HG03469 (cell line): ENCODE results near the gene PALMD.

ENCODE experiments used
- ATAC-seq: cut with Tn5 transposase; IDR thresholded peaks from one replicate; pipeline ENCODE4 v1.9.1; 2021; ENCODE audit warnings: mild to moderate bottlenecking, moderate library complexity, moderate number of reproducible peaks; ENCODE audit not compliant: unreplicated experiment

Gene PALMD, protein sequence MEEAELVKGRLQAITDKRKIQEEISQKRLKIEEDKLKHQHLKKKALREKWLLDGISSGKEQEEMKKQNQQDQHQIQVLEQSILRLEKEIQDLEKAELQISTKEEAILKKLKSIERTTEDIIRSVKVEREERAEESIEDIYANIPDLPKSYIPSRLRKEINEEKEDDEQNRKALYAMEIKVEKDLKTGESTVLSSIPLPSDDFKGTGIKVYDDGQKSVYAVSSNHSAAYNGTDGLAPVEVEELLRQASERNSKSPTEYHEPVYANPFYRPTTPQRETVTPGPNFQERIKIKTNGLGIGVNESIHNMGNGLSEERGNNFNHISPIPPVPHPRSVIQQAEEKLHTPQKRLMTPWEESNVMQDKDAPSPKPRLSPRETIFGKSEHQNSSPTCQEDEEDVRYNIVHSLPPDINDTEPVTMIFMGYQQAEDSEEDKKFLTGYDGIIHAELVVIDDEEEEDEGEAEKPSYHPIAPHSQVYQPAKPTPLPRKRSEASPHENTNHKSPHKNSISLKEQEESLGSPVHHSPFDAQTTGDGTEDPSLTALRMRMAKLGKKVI

DNA sequence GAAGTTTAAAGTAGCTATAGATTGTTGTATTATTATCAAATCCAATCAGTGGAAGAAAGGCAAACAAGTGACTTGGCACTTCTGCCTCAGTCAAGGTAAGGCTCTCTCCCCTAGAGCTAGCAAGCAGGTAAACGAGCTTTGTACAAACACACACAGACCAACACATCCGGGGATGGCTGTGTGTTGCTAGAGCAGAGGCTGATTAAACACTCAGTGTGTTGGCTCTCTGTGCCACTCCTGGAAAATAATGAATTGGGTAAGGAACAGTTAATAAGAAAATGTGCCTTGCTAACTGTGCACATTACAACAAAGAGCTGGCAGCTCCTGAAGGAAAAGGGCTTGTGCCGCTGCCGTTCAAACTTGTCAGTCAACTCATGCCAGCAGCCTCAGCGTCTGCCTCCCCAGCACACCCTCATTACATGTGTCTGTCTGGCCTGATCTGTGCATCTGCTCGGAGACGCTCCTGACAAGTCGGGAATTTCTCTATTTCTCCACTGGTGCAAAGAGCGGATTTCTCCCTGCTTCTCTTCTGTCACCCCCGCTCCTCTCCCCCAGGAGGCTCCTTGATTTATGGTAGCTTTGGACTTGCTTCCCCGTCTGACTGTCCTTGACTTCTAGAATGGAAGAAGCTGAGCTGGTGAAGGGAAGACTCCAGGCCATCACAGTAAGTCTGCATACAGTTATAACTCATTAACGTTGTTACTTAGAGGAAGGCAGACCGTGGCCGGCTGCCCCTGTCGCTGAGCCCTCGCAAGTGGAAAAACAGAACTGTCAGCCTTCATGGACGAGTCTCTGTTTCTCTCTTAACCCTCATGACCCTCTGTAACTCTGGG is at the start of gene PALMD:
TSS of gene PALMD (plus strand) at position 415 of the 833 bp plus-strand sequence. CDS start at position 620, 205 bp downstream.
- ATAC-seq = no peak

DNA sequence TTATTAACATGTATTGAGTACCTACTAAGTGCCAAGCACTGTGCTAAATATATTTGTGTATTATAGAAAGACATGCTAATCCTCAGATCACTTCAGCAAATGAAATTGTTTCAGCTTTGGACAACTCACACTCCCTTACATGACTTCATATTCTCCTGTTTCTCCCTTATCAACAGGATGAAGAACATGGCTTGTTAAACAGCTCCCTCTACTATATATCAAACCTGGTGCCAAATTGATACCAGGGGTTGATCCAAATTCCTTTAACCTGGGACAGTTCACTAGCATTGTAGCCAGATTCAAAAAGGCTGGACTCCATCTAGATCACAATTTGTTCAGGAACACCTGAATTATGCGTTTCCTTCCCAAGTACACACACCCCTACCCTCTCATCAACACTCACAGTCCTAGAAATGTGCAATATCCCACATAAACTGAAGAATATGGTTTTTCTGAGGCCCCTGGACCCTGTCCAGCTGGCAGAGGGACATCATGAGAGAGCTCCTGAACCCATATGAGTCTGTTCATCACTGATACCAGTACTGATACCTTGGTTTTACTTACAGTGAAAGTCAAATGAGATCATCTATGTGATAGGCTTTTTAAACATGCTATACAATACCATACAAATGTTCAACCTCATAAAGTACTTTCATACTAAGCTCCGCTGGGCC is 47.0 kb upstream of the PALMD start:
- no peak for ATAC-seq

DNA sequence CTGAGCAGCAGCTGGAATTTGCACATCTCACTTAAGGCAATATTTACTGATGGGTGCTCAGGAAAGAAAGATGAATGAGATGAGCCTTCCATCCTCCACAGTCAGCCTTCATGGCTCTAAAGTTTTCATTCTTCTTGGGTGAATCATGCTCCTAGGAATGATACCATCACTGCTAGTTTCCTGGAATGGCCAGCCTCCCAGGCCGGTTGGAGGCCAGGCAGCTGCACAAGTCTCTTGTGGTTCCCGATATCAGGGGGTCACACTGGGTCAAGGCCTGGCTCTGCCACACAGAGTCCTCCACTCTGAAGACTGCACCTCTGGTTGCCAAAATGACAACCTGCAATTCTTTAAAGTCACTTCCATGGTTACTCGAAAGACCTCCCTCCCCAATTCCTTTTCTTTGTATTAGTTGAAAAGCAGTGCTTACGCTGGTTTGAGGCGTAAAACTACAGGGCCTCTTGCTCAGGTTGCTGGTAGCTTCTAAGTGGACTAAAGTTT is 46.2 kb upstream of the PALMD start:
- no peak for ATAC-seq

DNA sequence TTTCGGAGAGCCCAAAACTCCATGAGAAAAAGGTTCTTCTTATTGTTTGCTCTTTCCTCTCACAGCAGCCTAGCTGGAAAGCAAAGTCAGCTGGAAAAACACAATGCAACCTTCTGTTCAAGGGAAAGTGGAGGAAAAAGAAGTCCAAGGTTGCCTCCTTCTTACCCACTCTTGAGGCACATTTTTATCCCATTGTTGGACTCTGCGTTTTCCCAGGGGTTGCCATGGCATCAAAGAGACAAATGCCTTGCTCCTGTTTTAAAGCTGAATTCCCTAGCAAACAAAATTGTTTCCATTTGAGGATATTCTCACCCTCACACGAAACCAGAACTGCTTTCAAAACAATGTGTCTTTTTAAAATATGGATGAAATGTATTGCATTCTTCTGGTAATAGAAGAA is 45.1 kb upstream of the PALMD start:
- ATAC-seq = no peak

DNA sequence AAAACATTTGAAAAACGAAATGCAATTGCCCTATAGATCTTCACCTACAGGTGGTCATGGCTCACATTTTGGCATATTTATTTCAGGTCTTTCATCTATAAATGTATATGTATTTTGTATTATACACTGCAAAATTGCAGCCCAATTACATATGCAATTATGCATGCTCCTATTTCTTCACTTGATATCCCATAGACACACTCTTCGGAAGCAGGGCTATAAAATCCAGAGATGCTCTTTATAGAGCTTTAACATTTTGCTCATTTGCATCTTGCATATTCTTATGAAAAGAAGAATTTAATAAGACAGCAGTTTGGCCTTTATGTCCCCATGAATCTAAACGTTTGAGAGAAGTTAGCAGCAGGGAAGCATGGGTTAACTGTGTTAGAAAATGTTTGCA is 44.7 kb upstream of the PALMD start:
- ATAC-seq = no peak

DNA sequence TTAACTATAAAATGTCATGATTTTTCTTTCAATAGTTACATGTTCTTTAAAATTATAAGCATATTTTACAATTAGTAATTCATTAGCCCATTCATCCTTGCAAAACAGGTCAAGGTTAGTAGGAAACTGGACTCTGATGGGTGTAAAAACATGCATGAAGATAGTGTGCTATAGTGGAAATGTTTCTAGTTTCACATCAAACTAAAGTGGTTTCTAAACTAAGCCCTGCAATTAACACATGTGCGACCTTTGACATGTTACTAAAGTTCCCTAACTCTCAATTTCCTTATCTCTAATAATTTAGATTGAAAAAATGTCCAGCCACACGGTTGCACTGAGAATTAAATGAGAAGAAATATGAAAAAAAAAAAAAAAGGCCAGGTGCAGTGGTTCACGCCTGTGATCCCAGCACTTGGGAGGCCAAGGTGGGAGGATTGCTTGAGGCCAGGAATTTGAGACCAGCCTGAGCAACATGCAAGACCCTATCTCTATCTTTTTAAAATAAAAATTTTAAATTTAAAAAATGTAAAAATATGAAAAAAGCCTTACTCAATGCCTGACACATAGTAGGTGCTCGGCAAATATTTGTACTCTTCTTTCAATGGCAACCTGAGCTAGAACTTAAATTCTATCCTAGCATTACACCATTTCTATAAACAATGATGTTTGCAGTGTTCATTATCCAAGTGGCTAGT is 44.1 kb upstream of the PALMD start:
- ATAC-seq = no peak

DNA sequence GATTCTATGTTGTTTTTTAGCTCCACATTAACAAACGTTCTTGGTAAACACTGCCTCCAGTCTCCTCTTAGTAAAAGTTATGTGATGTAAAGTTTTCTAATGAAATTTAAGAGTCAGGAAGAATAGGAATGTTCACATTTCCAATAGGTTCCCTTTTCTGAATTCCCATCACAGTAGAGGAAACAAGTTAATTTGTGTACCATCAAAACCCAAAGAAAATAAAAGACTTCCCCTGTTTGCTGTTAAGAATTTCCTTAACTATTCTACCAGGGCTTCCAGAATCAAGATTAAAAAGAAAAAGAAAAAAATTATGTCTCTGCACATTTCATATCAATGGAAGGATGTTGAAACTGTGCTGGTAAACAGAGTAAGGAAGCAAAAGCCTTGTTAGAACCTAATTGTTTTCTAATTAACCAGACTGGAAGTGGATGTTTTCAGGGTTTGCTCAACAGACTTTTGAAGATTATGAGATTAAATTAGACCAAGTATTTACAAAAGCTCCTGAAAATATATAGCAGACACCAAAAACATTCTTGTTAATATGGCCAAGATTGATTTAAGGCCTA is 43.4 kb upstream of the PALMD start:
- ATAC-seq = no peak

DNA sequence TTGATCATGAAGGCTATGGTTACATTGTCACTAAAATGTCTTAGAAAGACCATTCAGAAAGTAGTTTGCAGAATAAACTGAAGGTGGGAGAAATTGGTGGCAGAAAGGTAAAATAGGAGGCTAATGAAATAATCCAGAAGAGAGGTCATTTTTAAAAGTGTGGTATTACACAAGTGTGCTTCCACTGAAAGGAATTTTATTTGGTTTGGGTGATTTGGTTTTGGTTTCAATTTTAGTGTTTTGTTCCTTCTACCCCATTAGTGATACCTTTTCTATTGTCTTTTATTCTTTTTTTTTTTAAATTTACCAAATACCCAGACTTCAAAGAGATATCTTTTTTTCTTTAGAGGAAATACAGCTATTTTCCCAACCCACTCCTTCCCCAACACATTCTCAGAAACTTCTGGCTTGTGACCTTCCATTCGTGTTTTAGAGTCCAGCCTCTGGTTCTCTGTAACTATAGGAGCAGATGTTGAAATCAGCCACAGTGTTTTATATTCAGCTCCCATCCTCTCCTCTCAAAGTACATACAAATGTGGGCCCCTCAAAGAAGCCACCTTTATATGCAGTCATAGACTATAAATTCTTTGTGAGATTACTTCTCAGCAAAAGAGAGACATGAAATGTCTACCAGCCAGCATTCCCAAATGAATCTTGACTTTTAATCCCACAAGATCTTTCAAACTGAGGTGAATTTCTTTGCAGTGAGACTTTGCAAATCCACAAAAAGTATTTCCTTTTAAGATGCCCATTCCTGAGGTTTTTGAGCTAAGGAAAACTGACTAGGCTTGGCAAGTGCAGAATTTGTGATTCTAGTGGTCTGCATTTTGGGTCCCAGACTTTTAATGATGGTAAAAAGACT is 42.0 kb upstream of the PALMD start:
- ATAC-seq = no peak

DNA sequence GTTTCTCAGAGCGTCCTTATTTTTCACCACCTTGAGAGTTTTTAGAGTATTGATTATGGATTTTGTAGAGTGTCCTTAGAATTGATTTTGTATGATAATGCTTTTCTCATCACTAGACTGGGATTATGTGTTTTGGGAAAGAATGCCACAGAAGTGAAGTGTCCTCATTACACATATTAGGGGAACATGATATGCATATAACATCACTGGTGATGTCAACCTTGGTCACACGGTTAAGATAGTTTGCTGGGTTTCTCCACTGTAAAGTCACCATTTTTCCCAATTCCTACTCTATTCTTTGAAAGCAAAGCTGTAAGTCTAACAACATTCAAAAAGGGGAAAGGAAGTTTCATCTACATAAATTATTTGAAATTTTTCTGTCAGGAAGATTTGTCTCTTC is 39.6 kb upstream of the PALMD start:
- no peak for ATAC-seq

DNA sequence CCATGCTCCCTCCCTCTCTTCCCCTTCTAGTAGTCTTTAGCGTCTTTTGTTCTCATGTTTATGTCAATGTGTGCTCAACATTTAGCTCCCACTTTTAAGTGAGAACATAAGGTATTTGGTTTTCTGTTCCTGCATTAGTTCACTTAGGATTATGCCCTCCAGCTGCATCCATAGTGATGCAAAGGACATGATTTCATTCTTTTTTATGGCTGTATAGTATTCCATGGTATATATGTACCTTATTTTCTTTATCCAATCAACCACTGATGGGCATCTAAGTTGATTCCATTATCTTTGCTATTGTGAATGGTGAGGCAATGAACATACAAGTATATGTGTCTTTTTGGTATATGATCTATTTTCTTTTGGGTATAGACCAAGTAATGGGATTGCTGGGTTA is 38.3 kb upstream of the PALMD start:
- ATAC-seq = no peak

DNA sequence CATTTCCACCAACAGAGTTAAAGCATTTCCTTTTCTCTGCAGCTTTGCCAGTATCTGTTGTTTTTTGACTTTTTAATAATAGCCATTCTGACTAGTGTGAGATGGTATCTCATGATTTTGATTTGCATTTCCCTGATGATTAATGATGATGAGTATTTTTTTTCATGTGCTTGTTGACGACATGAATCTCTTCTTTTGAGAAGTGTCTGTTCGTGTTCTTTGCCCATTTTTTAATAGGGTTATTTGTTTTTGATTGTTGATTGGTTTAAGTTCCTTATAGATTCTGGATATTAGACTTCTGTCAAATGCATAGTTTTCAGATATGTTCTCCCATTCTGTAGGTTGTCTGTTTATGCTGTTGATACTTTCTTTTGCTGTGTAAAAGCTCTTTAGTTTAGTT is 37.9 kb upstream of the PALMD start:
- no peak for ATAC-seq

DNA sequence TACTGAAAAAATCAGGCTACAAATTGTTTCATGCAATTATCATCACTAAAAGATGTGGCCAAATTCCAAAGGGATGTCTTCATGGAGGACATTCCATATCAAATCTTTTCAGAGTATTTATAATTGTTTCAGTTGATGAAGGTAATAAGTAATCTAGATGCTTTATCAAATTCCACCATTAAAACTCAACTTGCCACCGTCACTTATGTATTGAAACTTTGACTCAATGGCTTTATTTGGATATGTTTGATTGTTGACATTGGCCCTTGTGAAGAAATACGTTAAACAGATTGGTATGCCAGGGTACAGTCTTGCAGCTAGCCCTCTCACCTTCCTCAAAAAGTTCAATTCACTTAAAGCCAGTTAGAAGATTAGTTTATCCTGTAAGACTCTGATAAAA is 32.2 kb upstream of the PALMD start:
- no peak for ATAC-seq

DNA sequence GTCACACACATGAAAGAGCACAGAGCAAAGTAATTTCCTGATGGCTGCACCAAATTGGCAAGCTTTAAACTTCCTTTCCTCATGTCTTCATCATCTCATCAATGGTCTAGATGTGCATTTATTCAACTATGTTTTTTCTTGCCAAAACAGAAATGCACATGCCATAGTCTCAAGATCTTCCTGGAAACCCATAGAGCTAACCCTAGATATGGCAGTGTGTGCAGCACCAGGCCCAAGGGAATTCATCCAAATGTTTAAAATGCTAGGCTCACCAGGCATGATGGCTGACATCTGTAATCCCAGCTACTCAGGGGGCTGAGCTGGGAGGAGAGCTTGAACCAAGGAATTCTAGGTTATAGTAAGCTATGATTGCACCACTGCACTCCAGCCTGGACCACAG is 31.2 kb upstream of the PALMD start:
- ATAC-seq = no peak

DNA sequence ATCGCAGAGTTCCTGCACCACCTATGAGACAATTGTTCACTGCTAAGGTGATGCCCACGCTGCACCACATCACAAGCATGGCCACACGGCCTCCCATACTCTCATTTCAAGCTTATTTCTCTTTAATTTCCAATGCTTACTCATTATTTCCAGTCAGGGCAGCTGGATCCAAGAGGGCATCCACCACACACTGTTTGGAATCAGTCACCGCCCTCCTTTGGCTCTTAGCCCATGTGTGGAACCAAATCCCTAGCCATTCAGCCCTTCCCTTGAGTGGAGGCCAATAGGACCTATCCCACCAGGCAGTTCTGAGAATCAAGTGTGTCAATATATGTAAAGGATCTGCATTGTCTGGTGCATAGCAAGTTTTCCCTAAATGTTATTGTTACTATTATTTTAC is 26.3 kb upstream of the PALMD start:
- ATAC-seq = no peak

DNA sequence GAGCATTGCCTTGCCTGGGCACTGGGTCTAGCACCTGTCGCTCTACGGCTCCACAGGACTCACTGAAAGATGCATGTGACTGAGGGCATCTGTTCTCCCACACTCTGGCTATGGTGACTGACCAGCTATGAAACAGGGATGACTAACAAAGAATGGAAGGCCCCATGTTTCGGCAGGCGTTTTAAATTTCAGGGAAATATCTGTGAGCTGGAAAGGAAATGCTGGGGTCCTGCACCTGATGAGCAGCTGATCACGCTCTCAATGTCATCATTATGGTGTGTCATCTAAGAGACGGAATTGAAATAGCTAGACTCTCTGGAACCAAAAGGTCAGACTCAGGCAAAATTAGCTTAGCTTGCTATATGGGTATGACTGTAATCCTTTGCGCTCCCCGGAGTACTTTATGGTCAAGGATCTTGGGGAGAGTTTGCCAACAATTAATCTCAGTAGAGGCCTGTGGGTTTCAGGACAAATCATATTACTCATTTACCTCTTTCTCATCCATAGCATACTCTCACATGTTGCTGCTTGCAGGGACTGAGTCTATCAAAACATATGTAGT is 24.5 kb upstream of the PALMD start:
- ATAC-seq = no peak

DNA sequence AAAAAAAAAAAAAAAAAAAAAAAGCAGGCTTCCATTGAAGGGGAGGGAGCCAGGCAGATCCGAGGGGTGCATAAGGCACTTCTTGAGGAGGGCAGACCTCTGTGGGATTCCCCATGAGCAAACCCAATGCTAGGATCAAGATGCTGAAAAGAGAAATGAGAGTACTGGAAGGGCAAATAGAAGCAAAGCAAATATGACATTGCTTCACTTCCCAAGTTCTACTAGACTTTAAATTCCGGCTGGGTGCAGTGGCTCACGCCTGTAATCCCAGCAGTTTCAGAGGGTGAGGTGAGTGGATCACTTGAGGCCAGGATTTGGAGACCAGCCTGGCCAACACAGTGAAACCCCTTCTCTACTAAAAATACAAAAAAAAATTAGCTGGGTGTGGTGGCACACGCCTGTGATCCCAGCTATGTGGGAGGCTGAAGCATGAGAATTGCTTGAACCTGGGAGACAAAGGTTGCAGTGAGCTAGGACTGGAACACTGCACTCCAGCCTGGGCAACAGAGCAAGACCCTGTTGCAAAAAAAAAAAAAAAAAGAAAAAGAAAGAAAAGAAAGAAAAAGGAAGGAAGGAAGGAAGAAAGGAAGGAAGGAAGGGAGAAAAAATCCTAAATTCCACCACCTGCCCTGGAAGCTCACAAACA is 23.1 kb upstream of the PALMD start:
- ATAC-seq = no peak

DNA sequence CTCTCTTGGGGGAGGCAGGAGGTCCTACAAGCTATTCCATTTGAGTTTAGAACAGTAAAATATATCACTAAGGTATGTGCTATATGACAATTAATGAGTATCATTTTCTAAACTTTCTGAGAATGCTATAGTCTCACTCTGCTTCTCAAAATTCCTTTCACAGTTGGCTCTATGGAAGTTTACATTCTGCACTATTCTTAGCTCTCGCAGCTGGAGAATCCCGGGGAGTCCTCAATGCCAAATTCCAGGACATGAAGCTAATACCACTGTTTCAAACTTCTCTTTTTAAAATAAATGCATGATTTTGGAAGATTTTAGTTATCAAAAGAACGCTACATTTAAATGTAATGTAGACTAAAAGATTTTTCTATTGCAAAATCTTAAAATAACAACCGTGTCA is 22.4 kb upstream of the PALMD start:
- no peak for ATAC-seq

DNA sequence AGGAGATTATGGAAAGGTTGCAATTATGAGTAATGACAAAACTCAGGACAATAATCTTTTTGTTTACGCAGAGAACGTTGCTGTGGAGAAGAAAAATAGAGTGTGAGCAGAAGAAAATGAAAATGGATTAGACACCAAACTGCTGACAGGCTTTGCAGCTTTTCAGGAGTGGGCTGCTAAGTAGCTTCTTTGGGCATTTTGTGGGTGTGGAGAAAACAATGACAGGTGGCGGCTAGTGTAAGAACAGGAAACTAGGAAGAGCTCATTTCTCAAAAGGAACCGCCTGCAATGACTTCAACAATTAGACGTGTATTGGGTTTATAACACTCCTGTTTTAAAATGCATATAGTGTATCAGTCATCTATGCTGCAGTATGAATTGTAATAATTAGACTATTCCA is 18.3 kb upstream of the PALMD start:
- ATAC-seq = no peak
